Stimulated activated CD4-positive, alpha-beta T cell treated with anti-CD3 and anti-CD28 coated beads, Interleukin-12 subunit alpha, Interleukin-12 subunit beta, amount 100 ng/mL, for 4 hours (primary cell): Measurements from ENCODE around the gene GSS.
"Not testable (repeated sequence)": the region's sequence is repeated elsewhere in the genome, so short reads cannot be mapped to it uniquely, and the experiment has no call there.

ENCODE experiments used
- DNase-seq: peaks from one replicate; pipeline ENCODE4 v3.0.0-alpha.2; 2020

Gene GSS

GRCh38 chr20:34943808-34944567 is 11.6 kb downstream of the GSS start:
- no peak for DNase-seq

- no peak for DNase-seq
Observed at GRCh38 chr20:34942301-34942700, 13.3 kb downstream of the GSS start.

- no peak for DNase-seq
Observed at GRCh38 chr20:34941226-34941625, 14.4 kb downstream of the GSS start.

- no peak for DNase-seq
Observed at GRCh38 chr20:34940081-34940481, 15.5 kb downstream of the GSS start.

GRCh38 chr20:34938466-34939163 is 17.0 kb downstream of the GSS start:
- DNase-seq: no peak

GRCh38 chr20:34931771-34932170 is 23.8 kb downstream of the GSS start:
- DNase-seq: no peak

GRCh38 chr20:34928411-34928810 is 27.2 kb downstream of the GSS start:
- no peak for DNase-seq

GRCh38 chr20:34927736-34928135 is 27.9 kb downstream of the GSS start:
- no peak for DNase-seq

- no peak for DNase-seq
Observed at GRCh38 chr20:34926581-34926980, 29.0 kb downstream of the GSS start.

GRCh38 chr20:34925981-34926380 is 29.6 kb downstream of the GSS start:
- DNase-seq: no peak

- no peak for DNase-seq
Observed at GRCh38 chr20:34925341-34925740, 30.3 kb downstream of the GSS start.

- no peak for DNase-seq
Observed at GRCh38 chr20:34923414-34923813, 32.2 kb downstream of the GSS start.

- DNase-seq: no peak
Observed at GRCh38 chr20:34922654-34923381, 32.8 kb downstream of the GSS start.

GRCh38 chr20:34921436-34921835 is 34.2 kb downstream of the GSS start:
- DNase-seq: no peak

GRCh38 chr20:34920055-34920454 is 35.6 kb downstream of the GSS start:
- no peak for DNase-seq

GRCh38 chr20:34916774-34917354 is 38.7 kb downstream of the GSS start:
- no peak for DNase-seq

GRCh38 chr20:34915749-34916455 is 39.7 kb downstream of the GSS start:
- DNase-seq: no peak

- no peak for DNase-seq
Observed at GRCh38 chr20:34915131-34915530, 40.5 kb downstream of the GSS start.

GRCh38 chr20:34907616-34908469 is 47.8 kb downstream of the GSS start:
- DNase-seq: no peak

- DNase-seq: no peak
Observed at GRCh38 chr20:34904202-34904621, 51.4 kb downstream of the GSS start.

- not testable (repeated sequence) for DNase-seq
Observed at GRCh38 chr20:34898731-34899130, 56.9 kb downstream of the GSS start.

GRCh38 chr20:34898129-34898528 is 57.5 kb downstream of the GSS start:
- not testable (repeated sequence) for DNase-seq
